Measurements from ENCODE around the gene NFKB2.

The NFKB2 gene

DNA sequence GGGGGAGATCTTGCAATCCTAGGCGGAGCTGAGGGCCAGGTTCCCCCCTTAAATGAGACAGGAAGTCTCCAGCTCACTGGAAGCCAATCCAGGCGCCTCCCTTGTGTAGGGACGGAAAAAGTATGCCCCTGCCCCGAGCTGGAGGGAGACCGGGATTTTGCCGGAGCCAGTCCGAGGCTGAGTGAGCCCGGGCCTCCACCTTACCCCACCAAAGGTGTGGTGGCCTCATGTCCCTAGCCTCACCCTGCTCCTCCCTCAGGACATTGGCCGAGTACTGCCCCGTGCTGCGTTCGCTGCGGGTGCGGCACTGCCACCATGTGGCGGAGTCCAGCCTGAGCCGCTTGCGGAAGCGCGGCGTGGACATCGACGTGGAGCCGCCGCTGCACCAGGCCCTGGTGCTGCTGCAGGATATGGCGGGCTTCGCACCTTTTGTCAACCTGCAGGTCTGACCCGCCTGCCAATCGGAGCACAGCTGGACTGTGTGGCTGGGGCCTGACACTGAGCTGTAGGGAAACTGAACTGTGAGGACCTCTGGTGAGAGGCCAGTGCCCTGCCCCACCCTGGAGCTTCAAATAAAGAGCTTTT, 27.1 kb downstream of the NFKB2 start:
- peak; percentile 86 for DNase-seq (ENCODE audit: low spot score)

DNA sequence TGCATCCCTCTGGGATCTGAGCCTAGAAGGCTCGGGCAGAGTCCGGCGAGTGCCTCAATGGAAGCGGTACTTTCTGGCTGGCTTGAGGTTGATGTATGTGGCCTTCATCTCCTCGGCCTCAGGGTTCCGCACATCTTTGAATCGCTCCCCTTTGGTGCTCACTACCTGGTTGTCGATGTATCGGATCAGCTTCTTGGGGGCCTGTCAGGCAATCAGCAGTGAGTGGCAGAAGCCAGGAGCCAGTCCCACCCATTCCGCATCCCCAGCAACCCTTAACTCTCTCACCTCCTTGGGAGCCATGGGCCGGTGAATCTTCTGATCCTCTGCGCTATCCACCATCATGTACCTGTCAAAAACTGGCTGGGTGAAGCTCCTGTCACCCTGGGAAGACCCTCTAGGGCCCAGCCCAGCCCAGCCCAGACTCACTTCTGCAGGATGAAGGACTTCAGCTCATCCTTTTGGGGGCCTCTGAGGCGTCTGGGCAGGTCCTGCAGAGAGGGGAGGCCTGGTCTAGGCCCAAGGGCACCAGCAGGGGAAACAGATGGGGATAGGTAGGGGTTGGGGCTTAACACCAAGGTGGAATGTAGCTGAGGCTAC, 28.0 kb downstream of the NFKB2 start:
- no peak for DNase-seq (ENCODE audit: low spot score)

DNA sequence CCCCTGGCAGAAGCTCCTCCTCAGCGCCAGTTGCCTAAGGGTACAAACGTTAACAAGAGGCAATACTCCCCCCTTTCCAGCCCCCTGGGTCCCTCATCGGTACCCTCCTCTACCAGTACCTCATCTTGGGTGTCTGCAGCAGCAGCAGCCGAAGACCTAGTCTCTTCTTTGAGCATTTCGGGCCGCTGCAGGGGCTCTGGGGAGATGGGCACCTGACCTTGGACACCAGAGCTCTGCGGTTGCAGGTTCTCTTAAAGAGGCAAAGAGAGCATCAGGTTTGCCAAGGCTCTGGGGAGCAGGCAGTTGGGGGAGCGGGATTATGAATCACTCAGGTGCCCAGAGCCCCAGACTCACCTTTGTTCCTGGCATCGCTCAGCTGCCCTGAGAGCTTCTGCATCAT, 28.6 kb downstream of the NFKB2 start:
- no peak for DNase-seq (ENCODE audit: low spot score)

DNA sequence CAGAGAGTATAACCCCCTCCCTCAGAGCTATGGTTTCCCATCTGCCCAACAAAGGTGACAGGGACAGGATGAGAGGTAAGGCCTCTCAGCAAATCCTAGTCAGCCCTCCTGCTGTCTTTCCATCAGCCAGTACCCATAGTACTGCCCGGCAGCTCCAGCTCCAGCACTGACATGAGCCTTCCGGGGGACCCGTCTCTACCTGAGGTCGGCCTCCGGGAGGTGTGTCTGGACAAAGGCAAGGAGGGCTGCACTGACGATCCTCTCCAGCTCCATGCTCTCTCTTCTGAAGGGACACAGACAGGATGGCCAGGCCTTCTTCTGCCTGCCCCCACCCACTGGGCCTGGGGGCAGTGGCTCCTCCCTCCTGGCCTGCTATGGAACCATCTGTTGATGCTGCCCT, 29.4 kb downstream of the NFKB2 start:
- no peak for DNase-seq (ENCODE audit: low spot score)

DNA sequence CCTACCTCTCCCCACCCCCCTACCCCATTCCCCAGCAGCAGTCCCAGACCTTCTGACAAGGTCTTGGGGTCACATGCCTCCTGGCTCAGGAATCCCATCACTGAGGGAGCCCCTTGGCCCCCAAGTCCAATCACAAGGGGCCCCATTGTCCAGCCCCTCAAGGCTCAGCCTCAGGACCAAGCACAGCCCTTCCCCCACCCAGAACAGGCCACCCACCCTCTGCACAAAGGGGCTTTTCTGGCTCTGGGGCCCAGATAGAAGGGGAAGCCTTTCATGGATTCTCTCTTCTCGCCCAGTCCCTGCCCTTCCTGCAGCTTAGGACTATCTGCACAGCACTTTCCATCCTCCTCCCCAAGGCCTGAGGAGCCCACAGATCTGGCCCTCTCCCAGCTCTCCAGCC, 29.9 kb downstream of the NFKB2 start:
- no peak for DNase-seq (ENCODE audit: low spot score)

DNA sequence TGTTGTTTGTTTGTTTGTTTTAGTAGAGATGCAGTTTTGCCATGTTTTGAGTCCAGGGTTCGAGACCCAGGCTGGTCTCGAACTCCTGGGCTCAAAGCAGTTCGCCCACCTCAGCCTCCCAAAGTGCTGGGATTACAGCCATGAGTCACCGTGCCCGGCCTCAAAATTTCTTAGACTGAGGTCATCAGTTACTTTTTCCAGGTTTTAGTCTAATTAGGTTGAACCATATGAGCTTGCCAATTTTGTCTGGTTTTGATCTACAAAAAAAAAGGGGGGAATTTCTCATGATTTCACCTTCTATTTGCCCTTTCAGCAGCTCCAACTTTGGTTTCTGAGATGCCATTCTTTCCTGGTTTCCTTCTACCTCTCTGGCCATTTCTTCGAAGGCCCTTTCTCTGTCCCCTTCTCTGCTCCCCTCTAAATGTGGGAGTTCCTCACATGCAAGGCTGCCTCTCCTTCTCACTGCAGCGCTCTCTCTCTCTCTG, 31.3 kb downstream of the NFKB2 start:
- DNase-seq (ENCODE audit: low spot score), result no peak

DNA sequence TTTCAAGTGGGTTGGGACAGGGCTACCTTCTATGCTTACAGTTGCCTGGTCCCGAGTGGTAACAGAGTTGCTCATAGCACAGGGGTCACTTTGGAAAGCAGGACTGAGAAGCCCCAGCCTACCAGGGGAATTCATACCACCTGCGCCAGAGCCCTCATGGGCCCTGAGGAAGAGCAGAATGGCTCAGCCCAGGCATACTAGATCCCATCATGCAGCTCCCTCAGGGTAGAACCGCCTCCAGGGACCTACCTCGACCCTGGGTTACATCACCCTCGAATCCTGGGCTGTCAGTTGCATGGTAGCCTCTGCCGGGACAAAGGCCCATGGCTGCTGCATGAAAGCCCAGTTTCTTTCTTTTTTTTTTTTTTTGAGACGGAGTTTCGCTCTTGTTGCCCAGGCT, 34.0 kb downstream of the NFKB2 start:
- no peak for DNase-seq (ENCODE audit: low spot score)

DNA sequence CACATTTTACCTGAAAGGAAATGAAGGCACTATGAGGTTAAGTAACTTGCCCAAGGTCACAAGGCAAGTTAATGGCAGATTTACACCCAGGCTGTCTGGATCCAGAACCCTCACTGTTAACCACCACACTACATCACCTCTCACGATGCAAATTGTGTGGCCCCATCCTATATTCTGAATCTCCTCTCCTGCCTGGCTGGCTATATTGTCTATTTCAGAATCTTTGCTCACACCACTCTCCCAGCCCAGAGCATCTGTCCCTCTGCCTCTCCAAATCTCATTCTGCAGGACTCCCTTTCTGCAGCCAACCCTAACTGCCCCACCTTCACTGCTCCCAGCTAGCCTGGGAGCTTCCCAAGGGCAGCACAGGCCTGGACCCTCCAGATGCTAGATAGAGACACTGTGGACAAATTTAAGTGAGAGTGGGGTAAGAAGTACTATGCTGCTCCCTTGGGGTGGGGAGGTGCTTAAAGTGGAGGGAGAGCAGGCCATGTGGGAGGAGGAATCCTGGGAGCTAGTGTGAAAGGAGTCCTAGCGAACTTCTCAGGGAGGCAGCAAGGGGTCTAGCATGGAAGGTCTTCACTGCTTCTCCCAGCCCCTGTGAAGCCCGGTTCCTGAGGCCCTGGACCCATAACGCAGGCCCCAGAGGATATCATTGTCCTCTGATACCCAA, 36.1 kb downstream of the NFKB2 start:
- peak; percentile 73 for DNase-seq (ENCODE audit: low spot score)

DNA sequence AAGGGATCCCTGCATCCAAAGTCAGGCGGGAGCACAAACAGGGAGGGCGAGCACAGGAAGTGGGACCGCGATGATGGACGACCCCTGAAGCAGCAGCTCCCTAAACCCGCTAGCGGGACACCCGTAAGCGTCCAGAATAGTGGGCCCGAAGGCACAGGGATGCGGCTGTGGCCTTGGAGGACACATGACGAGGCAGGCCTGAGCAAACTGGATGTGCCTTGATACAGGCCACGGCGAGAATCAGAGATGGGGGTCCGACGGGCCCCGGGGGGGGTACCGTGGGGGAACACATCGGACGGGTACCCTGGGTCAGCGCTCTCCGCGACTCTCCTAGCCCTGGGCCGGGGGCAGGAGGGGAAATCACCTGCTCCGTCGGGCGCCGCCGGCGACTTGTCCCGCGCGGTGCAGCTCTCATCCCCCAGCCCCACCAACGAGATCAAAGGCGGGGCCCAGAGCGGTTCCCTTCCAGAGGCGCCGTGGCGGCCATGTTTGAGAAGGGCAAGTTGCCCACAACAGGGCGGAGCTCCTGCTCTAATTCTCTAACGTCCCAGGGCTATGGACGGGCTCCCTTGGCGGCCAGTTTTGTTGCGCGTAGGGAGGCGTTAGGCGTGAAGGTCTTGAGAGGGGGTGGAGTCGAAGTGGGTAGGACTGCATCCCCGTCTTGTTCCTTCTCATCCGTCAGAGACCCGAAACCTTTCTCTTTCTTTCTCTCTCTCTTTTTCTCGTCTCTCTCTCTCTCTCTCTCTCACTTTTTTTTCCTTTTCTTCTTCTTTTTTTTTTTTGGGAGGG, 36.9 kb downstream of the NFKB2 start, which contains the start of gene CUEDC2:
Gene CUEDC2 (minus strand): TSS at position 413 of the 789 bp plus-strand sequence. CDS start 7,386 bp downstream, outside the sequence.
- peak; percentile 96 for DNase-seq (ENCODE audit: low spot score)

DNA sequence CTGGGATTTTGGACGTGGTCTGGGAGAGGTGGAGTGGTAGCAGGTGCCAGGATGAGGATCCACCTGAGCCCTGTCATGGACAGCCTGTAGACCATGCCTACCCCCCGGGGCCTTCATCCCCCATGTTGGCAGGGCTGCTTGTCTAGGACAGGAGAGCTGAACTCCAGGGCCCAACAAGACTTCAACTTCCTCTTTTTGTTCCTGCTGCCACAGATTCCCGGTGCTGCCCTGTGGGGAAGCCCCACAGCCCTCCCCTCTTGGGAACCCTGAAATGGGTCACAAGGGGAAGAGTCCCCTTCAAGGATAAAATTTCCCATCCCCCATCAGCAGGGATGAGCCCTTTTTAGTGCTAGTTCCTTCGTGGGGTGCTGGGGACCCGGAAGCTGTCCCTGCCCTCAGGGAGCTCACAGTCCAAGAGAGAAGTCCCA, 38.1 kb downstream of the NFKB2 start:
- DNase-seq (ENCODE audit: low spot score), result no peak

DNA sequence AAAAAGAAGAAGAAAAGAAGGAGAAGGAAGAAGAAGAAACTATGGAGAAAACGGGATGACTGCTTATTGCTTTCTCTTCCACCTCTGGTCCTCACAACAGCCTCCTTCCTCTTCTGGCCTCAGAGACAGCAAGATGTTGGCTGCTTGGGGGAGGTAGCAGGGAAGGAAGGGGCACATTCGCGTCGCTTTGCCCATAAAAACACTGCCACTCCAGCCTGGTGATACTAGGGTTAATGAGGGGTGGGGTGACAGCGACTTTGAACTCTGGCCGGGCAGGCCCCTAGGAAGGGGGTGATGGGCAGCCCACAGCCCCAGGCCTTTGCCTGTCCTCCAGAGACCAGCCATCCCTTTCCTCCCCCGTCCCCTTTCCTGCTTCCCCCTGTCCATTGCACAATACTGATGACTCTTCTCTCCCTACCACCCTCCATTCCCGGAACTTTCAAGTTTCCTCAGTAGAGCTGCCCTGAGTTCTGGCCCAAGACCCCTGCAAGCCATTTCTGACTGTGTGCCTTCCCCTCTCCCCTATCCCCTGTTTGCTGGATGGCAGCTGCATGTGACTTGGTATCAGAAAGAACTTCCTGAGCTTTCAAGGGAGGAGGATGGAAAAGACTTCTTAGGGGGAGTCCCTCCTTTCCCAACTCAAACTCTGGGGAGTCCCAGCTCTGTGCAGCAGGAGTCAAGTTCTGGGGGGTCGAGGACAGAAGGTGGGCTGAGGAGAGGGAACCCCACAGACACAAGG, 39.1 kb downstream of the NFKB2 start:
- peak; percentile 80 for DNase-seq (ENCODE audit: low spot score)

DNA sequence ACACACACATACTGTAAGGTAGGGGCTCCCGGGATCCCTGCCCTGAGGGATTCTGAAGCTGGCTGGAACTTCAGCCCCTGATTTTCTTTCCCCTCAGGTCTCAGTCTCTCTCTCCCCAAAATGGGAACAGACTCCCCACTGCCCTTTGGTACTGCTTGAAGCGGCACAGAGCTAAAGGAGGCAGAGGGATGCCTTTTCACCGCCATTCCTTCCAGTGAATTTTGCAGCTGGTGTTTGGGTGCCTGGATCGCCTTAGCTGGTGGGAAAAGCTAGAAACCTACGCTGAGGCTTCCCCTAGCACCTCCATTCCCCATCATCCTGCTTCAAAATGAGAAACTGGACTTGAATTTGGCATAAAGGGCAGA, 39.6 kb downstream of the NFKB2 start:
- no peak for DNase-seq (ENCODE audit: low spot score)

DNA sequence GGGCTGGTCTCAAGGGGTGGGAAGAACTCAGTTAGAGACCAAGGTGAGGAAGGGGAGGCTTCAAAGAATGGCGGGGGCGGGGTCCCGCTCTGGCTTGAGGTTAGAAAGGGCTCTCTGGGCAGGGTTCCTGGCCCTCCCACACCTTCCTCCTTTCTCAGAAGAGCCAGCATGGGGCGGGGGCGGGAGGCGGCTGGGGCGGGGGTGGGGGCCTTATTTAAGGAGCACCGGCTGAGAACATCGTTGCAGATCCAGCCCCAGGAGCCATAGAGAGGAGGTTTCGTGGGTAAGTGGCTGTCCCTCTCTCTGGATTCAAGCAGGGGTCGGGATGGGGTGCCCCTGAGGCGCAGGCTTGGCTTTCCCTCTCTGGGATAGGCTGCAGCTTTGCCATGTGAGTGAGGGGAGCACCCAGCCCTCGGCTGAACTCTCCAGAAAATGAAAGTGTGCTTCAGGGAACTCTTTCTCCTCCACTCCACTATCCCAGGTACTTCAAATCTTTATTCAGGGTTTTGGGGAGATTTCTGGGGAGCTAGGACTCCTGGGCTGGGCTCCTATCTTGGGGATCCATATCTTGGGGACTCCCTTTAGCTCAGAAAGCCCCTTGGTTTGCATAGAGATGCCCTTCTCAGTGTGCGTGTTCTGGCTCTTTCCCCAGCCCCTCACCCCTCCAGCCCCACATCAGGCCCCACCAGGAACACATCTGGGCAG, 40.2 kb downstream of the NFKB2 start:
- peak; percentile 51 for DNase-seq (ENCODE audit: low spot score)

DNA sequence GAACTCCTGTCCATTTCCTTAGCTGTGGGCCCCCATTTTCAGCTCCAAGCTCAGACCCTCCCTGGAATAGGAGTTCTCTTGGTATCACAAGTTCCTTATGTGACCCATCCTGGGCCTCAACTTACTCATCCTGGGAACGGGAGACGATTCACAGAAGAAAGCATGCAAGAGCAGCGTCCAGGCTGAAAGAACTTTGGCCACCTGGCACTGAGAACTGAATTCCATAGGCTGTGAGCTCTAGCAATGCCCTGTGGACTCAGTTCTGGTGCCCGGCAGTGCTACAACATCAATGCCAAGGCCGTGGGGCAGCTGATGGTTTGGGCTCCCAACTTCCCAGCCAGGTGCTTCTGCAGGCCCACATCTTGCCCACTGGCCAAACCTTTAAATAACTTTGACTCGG, 40.8 kb downstream of the NFKB2 start:
- no peak for DNase-seq (ENCODE audit: low spot score)

DNA sequence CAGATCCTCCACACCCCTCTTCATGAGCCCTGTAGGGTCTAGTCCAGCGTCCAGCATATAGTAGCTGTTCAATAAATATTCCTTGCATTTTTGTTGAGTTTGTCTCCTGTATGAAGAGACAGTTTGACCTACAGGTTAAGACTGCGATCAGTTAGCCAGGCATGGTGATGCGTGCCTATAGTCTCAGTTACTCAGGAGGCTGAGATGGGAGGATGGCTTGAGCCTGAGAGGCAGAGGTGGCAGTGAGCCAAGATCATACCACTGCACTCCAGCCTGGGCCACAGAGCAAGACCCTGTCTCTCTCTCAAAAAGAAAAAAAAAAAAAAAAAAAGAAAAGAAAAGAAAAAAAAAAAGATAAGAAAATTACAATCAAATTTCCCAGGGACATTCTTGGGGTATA, 42.0 kb downstream of the NFKB2 start:
- DNase-seq (ENCODE audit: low spot score), result no peak

DNA sequence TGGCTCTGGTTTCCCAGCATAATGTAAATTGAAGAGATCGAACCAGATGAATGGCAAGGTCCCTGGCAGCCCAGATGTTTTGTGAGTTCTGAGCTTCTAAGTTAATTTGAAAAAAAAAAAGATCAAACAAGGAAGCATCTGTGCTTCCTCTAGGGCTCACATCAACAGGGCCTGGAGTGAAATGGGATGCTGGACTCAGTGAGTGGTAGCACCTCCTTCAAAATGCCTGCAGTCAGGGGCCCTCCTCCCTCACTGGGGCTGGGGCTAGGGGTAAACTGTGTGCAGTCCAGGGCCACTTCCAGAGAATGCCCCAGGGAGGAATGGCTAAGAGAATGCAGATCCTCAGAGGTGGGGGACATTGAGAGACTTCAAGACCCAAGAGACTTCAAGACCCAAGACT, 42.9 kb downstream of the NFKB2 start:
- no peak for DNase-seq (ENCODE audit: low spot score)

DNA sequence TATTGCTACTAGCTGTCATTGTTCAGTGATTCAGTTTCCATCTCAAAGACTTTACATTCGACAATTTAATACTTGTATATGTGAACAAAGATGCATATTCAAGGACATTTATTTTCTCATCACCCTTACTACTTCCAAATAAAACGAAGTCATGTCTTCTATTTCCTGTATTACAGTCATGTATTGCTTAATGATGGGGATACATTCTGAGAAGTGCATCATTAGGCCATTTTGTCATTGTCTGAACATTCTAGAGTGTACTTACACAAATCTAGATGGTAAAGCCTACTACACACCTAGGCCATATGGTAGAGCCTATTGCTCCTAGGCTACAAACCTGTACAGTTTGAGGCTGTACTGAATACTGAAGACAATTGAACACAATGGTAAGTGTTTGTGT, 49.3 kb downstream of the NFKB2 start:
- DNase-seq (ENCODE audit: low spot score), result no peak

DNA sequence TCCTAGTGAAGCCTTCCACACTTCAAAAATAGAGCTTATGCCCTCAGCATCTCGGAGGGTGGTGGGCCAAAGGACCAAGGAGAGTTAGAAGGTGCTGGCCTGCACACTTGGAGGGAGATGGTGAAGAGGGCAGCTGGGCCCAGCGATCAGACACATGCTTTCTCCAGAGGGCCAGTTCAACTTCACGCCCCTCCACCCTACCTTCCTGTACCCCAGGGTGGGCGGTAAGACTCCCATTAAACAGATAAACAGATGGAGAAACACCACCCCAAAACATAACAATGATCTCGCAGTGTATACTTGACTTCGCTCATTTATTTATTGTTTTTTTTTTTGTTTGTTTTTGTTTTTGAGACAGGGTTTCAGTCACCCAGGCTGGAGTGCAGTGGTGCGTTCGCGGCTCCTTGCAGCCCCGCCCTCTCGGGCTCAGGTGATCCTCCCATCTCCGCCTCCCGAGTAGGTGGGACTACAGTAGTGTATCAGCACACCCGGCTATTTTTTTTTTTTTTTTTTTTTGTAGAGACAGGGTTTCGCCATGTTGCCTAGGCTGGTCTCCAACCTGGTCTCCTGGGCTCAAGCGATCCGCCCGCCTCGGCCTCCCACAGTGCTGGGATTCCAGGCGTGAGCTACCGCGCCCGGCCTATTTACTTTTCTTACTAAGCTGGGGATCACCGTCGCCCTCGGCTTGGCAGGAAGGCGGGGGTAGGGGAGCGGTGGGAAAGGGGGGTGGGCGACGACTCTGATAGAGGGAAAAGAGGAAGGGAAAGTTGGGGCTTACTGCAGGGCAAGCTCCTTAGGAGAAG, 54.0 kb downstream of the NFKB2 start:
- DNase-seq (ENCODE audit: low spot score), result no peak

DNA sequence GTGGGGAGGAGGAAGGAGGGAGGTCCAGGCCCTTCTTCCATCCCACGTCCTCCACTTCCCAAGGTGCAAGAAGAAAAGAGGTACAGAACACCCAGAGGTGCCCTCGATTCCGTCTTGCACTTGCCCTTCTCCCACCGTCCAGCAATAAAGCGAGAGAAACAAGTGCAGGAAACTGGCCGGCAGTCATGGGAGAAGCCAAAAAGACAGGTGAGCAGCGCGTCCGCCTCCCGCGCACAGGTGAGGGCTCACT, 54.5 kb downstream of the NFKB2 start:
- no peak for DNase-seq (ENCODE audit: low spot score)

DNA sequence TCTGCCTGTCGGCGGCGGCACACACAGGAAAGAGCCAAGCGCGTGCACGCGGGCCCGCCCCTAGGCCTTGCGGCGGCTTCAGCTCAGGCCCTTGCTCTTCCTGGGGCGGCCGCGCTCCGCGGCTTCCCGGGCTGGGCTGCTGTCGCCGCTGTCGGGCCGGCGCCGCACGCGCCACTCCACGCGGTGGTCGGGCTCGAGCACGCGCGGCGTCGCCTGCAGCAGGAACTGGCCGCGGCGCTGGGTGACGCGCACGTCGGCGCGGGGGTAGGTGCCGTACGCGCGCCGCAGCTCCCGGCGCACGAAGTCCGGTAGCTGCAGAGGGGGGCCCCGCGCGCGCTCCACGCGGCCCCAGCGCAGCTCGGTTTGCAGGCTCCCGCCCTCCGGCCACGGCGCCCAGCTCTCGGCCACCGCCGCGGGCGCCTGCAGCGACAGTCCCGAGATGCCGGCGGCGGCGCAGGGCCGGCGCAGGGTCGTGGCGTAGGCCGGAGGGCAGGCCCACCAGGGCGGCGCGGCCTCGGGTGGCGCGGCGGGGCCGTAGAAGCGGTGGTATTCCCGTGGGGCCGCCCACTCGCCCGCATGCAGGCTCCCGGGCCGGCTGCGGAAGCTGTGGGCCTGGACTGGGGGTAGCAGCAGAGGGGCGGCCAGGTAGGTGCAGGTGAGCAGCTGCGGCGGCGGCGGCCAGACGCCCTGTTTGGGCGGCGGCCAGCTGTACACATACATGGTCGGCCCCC, 55.0 kb downstream of the NFKB2 start:
- DNase-seq (ENCODE audit: low spot score), result peak; percentile 94
